ENCODE results near the gene PRKAG1. TPM values are rescaled to one million over a fixed set of nuclear protein-coding genes. Genes with fewer than 3 reads are reported as not detected.
A peak's percentile ranks its signal among the peaks of the same experiment; 100 is the strongest.

PRKAG1 gene
- total RNA-seq, 6 experiments from 2014 or later = 79.0 to 92.0 (median 83.3) TPM

DNA sequence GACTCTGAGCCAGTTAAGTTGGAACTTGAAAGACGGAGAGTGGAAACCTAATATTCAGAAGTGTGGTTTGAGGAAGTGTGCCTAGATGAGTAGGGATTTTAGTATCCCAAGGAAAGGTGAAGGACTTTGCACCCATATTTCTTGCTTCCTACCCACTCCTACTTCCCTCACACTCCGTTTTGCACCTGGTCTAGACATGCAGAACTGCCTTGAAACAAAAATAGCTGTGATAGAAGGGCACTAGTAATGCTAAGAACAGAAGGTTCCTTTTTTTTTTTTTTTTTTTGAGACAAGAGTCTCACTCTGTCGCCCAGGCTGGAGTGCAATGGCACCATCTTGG lies 60.6 kb downstream of the PRKAG1 start:
- Mint-ChIP-seq H3K9me3 (no peaks in the 10 kb centered on the region), H3K4me3 (peak overlapping the region; percentile 96), H3K27ac (peak overlapping the region; percentile 95), H3K4me1 (ENCODE audit: low read depth) (peaks cover 61% of the 10 kb centered on the region), H3K36me3 (ENCODE audit: low read depth) (peaks cover 26% of the 10 kb centered on the region), H3K27me3 (ENCODE audit: insufficient read depth) (peaks cover 3% of the 10 kb centered on the region; the same call in 1 of the 2 replicates)
- no peak for DNase-seq
- TF ChIP-seq, protein P1, sequence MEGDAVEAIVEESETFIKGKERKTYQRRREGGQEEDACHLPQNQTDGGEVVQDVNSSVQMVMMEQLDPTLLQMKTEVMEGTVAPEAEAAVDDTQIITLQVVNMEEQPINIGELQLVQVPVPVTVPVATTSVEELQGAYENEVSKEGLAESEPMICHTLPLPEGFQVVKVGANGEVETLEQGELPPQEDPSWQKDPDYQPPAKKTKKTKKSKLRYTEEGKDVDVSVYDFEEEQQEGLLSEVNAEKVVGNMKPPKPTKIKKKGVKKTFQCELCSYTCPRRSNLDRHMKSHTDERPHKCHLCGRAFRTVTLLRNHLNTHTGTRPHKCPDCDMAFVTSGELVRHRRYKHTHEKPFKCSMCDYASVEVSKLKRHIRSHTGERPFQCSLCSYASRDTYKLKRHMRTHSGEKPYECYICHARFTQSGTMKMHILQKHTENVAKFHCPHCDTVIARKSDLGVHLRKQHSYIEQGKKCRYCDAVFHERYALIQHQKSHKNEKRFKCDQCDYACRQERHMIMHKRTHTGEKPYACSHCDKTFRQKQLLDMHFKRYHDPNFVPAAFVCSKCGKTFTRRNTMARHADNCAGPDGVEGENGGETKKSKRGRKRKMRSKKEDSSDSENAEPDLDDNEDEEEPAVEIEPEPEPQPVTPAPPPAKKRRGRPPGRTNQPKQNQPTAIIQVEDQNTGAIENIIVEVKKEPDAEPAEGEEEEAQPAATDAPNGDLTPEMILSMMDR (IDR thresholded peaks at IDR 0.05) = no peak

DNA sequence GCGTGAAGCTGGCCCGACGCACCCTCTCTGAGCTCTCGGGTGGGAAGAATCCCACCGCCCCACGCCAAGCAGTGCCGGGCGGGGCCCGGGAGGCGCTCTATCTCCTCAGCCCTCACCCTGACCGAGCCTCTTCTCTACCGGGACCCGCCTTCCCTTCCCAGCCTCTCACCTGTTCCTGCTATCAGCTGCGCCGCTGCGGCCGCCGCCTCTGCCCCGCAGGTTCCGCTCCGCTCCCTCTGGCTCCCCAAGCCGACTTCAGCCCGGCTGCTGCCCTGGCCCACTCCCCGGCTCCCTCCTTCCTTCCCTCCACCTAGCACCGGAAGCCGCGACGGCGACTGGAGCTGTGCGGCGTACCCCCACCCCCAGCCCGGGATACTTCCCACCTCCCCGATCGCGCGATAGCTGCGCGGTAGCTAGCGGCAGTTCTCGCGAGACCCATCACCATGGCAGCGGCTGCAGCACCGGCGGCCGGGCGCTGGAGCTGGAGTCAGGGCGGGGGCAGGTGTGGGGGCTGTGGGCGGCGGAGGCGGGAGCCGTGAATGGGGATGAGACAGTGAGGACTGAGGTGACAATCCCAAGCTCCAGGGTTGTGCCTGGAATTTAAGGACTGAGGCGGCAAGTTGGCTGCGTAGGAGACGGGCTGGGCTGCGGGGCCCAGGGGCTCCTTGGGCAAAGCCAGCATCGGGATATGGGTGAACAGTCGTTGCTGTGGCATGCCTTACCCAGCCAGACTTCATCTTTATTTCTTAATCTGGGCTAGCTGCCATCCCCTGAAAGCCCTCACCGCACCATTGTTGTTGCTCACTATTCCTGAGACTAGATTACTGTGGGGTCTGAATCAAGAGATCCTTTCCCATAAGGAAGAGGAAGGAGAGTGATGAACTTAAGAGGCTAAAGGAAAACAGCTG lies 61.2 kb downstream of the PRKAG1 start, which contains the start of gene ARF3:
TSS of gene ARF3 (minus strand) at position 347 of the 908 bp plus-strand sequence. CDS start 16,392 bp downstream, outside the sequence.
- peaks cover 26% of the 10 kb centered on the region for H3K36me3 Mint-ChIP-seq (ENCODE audit: low read depth)
- no peaks in the 10 kb centered on the region for H3K9me3 Mint-ChIP-seq
- TF ChIP-seq, protein P1 (IDR thresholded peaks at IDR 0.05) = no peak; the same call in 1 of the 2 replicates
- peak; percentile 87 for DNase-seq
- peak within 1 kb of the TSS; percentile 96 for H3K4me3 Mint-ChIP-seq
- peaks cover 3% of the 10 kb centered on the region; the same call in 1 of the 2 replicates for H3K27me3 Mint-ChIP-seq (ENCODE audit: insufficient read depth)
- peaks cover 60% of the 10 kb centered on the region for H3K4me1 Mint-ChIP-seq (ENCODE audit: low read depth)
- peak within 1 kb of the TSS; percentile 95 for H3K27ac Mint-ChIP-seq

DNA sequence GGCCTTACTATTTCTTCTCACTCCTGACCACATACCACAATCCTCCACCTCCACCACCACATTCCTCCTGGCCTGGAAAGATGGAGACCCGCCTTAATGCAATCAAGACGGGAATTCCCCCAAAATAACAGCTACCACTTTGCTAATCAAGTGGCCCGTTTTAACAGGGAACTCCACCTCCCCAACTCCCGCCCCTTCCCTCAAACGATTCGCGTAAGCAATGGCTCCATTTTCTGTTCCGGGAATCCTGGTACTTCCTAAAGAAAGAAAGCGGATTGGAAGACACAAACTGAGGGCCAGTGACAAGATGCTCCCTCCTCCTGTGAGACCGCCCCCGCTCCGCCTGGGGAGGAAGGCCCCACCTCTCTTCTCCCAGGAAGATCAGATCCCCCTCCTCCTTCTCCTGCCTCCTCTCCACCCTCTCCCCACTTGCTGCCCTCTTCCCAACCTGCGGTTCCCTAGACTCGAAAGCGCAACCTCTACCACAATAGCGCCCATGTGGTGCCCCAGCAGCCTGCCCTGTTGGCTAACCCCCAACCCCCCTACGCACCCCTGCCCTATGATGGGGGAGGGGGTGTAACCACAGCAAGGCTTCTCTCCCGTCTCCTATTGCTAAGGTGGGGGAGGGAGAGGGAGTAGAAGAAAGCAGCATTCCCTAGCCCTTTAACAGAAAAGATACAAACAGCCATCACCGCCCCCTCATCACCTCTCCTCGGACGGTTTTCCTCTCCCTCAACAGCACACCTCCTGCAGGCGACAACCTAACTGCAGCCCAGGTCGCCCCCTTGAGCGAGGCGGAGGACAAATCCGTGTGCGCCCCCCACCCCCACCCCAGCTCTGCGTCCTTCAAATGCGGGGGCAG lies 62.1 kb downstream of the PRKAG1 start:
- peak overlapping the region; percentile 95 for H3K27ac Mint-ChIP-seq
- peaks cover 3% of the 10 kb centered on the region; the same call in 1 of the 2 replicates for H3K27me3 Mint-ChIP-seq (ENCODE audit: insufficient read depth)
- peaks cover 51% of the 10 kb centered on the region for H3K4me1 Mint-ChIP-seq (ENCODE audit: low read depth)
- peak; percentile 94 for DNase-seq
- TF ChIP-seq, protein P1 (IDR thresholded peaks at IDR 0.05) = no peak
- peaks cover 26% of the 10 kb centered on the region for H3K36me3 Mint-ChIP-seq (ENCODE audit: low read depth)
- H3K9me3 Mint-ChIP-seq = no peaks in the 10 kb centered on the region
- peak overlapping the region; percentile 96 for H3K4me3 Mint-ChIP-seq

DNA sequence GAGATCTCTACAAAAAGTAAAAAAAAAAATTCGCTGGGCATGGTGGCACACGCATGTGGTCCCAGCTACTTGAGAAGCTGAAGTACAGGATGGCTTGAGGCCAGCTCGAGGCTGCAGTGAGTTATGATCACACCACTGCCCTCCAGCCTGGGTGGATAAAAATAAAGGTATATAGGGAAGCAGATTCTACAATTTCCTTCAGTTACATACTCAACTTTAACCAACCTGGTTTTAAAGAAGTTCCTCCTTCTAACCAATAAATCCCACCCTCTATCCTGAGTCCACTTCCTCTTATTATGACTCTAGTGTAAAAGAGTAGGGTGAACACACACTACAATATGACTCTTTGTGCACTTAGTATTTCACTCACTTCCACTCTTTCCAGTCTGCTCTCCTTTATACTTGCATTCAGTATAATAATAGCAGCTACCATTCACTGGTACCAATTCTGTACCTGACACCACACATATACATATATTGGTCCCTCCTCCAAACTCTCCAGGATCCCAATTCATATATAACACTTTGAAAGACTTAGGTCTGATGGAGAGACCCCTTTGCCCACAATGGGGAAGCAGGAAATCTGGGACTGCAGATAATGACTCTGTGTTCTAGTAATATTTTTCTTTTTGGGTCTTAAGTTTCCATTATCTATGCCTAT lies 63.6 kb downstream of the PRKAG1 start:
- peaks cover 3% of the 10 kb centered on the region; the same call in 1 of the 2 replicates for H3K27me3 Mint-ChIP-seq (ENCODE audit: insufficient read depth)
- TF ChIP-seq, protein P1 (IDR thresholded peaks at IDR 0.05) = no peak
- peaks cover 41% of the 10 kb centered on the region for H3K4me1 Mint-ChIP-seq (ENCODE audit: low read depth)
- H3K4me3 Mint-ChIP-seq = peak overlapping the region; percentile 96
- H3K9me3 Mint-ChIP-seq = no peaks in the 10 kb centered on the region
- H3K36me3 Mint-ChIP-seq (ENCODE audit: low read depth) = peaks cover 26% of the 10 kb centered on the region
- H3K27ac Mint-ChIP-seq = no peak overlapping the region
- DNase-seq = no peak

DNA sequence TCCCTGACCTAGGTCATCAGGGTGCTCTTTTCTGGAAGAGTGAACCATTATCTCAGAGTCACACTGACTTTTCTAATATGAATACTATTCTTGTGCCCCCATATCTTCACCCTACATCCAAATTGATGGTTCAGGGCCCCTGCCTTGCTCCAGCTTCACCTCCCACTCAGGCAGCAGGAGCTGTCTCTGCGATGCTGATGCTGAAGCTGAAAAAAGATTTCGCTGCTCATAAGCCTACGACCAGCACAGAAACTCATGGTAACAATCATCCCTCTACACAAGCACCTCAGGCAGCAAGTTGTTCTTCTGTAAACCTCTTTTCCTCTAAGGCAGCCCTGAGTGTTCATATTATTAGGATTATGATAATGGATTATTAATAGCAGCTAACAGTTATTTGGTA lies 64.5 kb downstream of the PRKAG1 start:
- Mint-ChIP-seq H3K27me3 (ENCODE audit: insufficient read depth) (peaks cover 3% of the 10 kb centered on the region; the same call in 1 of the 2 replicates), H3K36me3 (ENCODE audit: low read depth) (peaks cover 26% of the 10 kb centered on the region), H3K4me1 (ENCODE audit: low read depth) (peaks cover 41% of the 10 kb centered on the region), H3K27ac (no peak overlapping the region), H3K4me3 (no peak overlapping the region), H3K9me3 (no peaks in the 10 kb centered on the region)
- TF ChIP-seq, protein P1 (IDR thresholded peaks at IDR 0.05) = no peak
- DNase-seq = no peak
